Astrocyte of the cerebellum (primary cell): ENCODE data around the gene DUSP21.

Source experiments
- DNase-seq: peaks from one replicate; pipeline ENCODE4 v3.0.0-alpha.2; 2011; ENCODE audit warnings: low read depth
- H3K4me3 ChIP-seq: 2 replicates; pipeline ENCODE4 v1.5.1; 2011; ENCODE audit warnings: mild to moderate bottlenecking, low read depth, low read length, moderate library complexity
- in situ Hi-C: cut with HindIII; loops from 2 replicates; pipeline ENCODE4 v1.10.0; 2017; ENCODE audit warnings: low sequenced_read_pairs
- TF ChIP-seq, protein P1 (sequence below): IDR thresholded peaks from 2 replicates; pipeline ENCODE4 v1.5.1; 2012; ENCODE audit warnings: low read length, low read depth, moderate library complexity, mild to moderate bottlenecking; ENCODE audit errors: missing control alignments

Gene DUSP21

DNA sequence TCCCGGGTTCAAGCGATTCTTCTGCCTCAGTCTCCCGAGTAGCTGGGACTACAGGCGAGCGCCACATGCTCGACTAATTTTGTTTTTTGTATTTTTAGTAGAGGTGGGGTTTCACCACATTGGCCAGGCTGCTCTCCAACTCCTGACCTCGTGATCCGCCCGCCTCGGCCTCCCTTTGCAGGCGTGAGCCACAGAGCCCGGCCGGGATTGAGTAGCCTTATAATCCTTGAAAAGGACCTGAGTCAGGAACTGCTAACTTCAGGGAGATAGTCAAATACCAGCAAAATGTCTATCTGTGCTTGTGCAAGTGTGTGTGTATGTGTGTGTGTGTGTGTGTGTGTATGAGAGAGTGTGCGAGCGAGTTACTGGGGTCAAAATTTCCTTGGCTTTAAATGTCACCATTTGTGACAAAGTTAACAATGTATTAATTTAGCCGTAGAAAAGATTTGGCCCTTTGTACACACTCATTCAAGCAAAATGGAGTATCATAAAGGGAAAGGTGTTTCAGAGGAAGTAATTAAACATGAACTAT is 27.4 kb downstream of the DUSP21 start:
- TF ChIP-seq, protein P1, sequence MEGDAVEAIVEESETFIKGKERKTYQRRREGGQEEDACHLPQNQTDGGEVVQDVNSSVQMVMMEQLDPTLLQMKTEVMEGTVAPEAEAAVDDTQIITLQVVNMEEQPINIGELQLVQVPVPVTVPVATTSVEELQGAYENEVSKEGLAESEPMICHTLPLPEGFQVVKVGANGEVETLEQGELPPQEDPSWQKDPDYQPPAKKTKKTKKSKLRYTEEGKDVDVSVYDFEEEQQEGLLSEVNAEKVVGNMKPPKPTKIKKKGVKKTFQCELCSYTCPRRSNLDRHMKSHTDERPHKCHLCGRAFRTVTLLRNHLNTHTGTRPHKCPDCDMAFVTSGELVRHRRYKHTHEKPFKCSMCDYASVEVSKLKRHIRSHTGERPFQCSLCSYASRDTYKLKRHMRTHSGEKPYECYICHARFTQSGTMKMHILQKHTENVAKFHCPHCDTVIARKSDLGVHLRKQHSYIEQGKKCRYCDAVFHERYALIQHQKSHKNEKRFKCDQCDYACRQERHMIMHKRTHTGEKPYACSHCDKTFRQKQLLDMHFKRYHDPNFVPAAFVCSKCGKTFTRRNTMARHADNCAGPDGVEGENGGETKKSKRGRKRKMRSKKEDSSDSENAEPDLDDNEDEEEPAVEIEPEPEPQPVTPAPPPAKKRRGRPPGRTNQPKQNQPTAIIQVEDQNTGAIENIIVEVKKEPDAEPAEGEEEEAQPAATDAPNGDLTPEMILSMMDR: no peak
- peak overlapping the region; percentile 61 for H3K4me3 ChIP-seq
- no peak for DNase-seq
- in situ Hi-C loops: no loop called here

GRCh38 chrX:44871931-44872820 is 28.4 kb downstream of the DUSP21 start:
- in situ Hi-C loops: no loop called here
- DNase-seq: no peak
- H3K4me3 ChIP-seq: peak overlapping the region; percentile 61
- TF ChIP-seq, protein P1: no peak

DNA sequence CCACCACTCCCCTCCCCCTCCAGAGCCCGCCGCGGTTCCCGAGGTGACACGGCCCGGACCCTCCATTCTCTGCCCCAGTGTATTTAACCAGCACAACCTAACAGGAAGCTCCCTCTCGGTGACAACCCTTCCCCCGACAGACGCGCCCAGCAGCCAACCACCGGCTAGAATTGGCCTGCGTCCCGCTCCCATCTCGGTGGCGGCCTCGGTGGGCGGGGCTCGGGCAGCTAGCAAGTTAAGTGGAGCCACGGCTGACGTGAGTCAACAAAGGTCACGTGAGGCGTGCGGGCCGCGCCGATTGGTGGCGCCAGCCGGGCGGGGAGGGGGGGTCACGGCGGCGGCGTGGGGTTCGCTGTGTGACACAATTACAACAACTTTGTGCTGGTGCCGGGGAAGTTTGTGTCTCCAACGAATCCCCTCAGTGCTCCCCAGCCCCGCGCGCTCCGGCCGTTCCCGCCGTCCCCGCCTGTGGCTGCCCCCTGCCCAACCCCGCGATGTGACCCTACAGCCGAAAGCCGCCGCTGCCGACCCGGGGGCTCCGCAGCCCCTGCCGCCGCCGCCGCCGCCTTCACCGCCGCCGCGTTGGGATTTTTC is 29.1 kb downstream of the DUSP21 start, which contains the start of gene KDM6A:
Gene KDM6A (plus strand): TSS at position 368 of the 594 bp plus-strand sequence. CDS start 364 bp downstream, outside the sequence.
- DNase-seq: peak; percentile 95
- TF ChIP-seq, protein P1: no peak
- in situ Hi-C loops: no loop called here
- H3K4me3 ChIP-seq: peak within 1 kb of the TSS; percentile 61

GRCh38 chrX:44873415-44874276 is 29.8 kb downstream of the DUSP21 start:
- H3K4me3 ChIP-seq: peak overlapping the region; percentile 61
- in situ Hi-C loops: no loop called here
- no peak for DNase-seq
- TF ChIP-seq, protein P1: no peak

DNA sequence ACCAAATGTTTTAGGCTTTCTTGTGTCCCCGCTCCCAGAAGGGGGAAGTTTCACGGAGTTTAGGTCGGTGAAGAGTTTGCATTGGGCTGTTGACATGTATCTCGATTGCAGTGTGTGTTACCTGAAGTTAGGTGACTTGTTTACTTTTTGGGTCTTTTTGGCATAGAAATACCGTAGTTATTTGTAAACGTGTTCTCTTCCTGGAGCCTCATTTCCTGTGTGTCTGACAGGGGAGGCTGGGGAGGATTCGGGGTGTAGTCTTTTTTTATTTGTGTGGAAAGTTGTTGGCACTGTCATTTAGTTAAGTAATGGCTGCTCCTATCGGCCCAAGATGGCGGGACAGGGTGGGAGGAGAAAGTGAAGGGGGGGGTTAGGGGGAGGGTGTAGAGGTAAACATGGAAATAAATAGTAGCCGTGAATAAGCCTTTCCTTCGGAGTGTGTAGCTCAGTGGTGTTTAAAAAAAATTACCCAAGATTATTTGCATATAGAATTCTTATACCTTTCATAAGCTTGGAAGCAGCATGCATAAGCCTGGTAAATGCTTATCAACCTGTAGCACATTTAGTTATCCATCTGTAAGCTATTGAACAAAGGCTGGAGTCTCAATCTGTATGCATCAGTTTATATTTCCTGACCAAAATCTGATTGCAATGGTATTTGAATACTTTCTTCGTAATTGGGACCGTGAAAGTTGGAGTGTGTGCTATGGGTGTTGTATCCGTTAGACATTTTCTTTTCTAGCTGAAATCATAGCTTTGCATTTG is 30.8 kb downstream of the DUSP21 start:
- in situ Hi-C loops: no loop called here
- TF ChIP-seq, protein P1: no peak
- DNase-seq: no peak

GRCh38 chrX:44875185-44875489 is 31.3 kb downstream of the DUSP21 start:
- TF ChIP-seq, protein P1: no peak
- in situ Hi-C loops: no loop called here
- DNase-seq: no peak
- H3K4me3 ChIP-seq: peak overlapping the region; percentile 61

More for the DNA sequence above, 30.8 kb downstream of the DUSP21 start:
- H3K4me3 ChIP-seq: peak overlapping the region; percentile 61
